Endothelial cell of umbilical vein (primary cell): ENCODE results near the gene CBX5. TPM values are rescaled to one million over a fixed set of nuclear protein-coding genes. Genes with fewer than 3 reads are reported as not detected.

ENCODE experiments used
- BruUV-seq: library from RNA; stranded (reverse); fragments of 400-500 nt; replicated peaks from 2 replicates; lab custom pipeline; 2021; lab: Mats Ljungman, UMichigan
- CTCF ChIA-PET: fragments of 300-600, 350-600 bp; sonication (Branson Sonifier 250); formaldehyde crosslinking; loops from one replicate; lab custom pipeline; 2021; ENCODE audit warnings: antibody characterized with exemption, inconsistent platforms; lab: Charles Lee
- POLR2A ChIA-PET: fragments of 300-600, 350-600 bp; sonication (Branson Sonifier 250); formaldehyde crosslinking; loops from one replicate; lab custom pipeline; 2021; ENCODE audit warnings: antibody characterized with exemption, inconsistent platforms; lab: Charles Lee
- DNase-seq: peaks from one replicate; pipeline ENCODE4 v3.0.0-alpha.2; 2011; ENCODE audit warnings: low read depth, low spot score
- FAIRE-seq: peaks from 2 replicates; lab custom pipeline; 2011; peaks lifted over from hg19 to GRCh38; lab: Jason Lieb, UNC
- H2AFZ ChIP-seq: 2 replicates; pipeline ENCODE4 v1.6.0; 2012; ENCODE audit warnings: low read depth, low read length, control low read depth, inconsistent platforms
- H3K27ac ChIP-seq: 2 replicates; pipeline ENCODE4 v1.5.1; 2011; ENCODE audit warnings: low read depth, mild to moderate bottlenecking, control low read depth, low read length, moderate library complexity; ENCODE audit not compliant: insufficient read depth
- H3K27me3 ChIP-seq, 2 experiments: 2 replicates each; pipeline versions ENCODE4 v1.6.0 to v1.6.1; 2011; ENCODE audit warnings: low read length in 2 of 2, mixed read lengths in 1 of 2; ENCODE audit not compliant: control insufficient read depth in 2 of 2, insufficient read depth in 2 of 2
- H3K36me3 ChIP-seq, 2 experiments: 2 replicates in 1 of 2; 3 replicates in 1 of 2; pipeline ENCODE4 v1.5.1; 2011; ENCODE audit warnings: low read length in 2 of 2, mild to moderate bottlenecking in 1 of 2, moderate library complexity in 1 of 2; ENCODE audit not compliant: control insufficient read depth in 2 of 2, insufficient read depth in 2 of 2; ENCODE audit errors: extremely low read depth in 1 of 2
- H3K4me1 ChIP-seq: 3 replicates; pipeline ENCODE4 v1.5.1; 2011; ENCODE audit warnings: mild to moderate bottlenecking, low read length; ENCODE audit not compliant: control insufficient read depth, insufficient read depth; ENCODE audit errors: extremely low read depth
- H3K4me2 ChIP-seq: 2 replicates; pipeline ENCODE4 v1.6.1; 2011; ENCODE audit warnings: low read length, control low read depth, mixed read lengths; ENCODE audit not compliant: insufficient read depth
- H3K4me3 ChIP-seq, 3 experiments: fragments of 200-600 bp in 1 of 3; sonication (generic), shearing (Covaris generic) in 1 of 3; replicated peaks in 1 of 3; 2 replicates each; pipeline ENCODE4 v1.5.1; 2011 to 2016; ENCODE audit warnings: control low read depth in 3 of 3, low read length in 3 of 3, mild to moderate bottlenecking in 2 of 3, inconsistent platforms in 1 of 3, low read depth in 1 of 3, moderate library complexity in 1 of 3; ENCODE audit not compliant: insufficient read depth in 1 of 3
- H3K79me2 ChIP-seq: 2 replicates; pipeline ENCODE4 v1.6.0; 2012; ENCODE audit warnings: low read length, inconsistent platforms; ENCODE audit not compliant: control insufficient read depth, insufficient read depth
- H3K9ac ChIP-seq: replicated peaks from 2 replicates; pipeline ENCODE3; 2011; ENCODE audit warnings: low read length, control low read depth; ENCODE audit not compliant: insufficient read depth; ENCODE audit errors: extremely low read depth
- H3K9me1 ChIP-seq: replicated peaks from 3 replicates; pipeline ENCODE4 v1.6.0; 2011; ENCODE audit warnings: mild to moderate bottlenecking, low read length; ENCODE audit not compliant: control insufficient read depth, insufficient read depth; ENCODE audit errors: extremely low read depth
- H3K9me3 ChIP-seq: replicated peaks from 2 replicates; pipeline ENCODE4 v1.5.1; 2012; ENCODE audit warnings: low read length, inconsistent platforms; ENCODE audit not compliant: control insufficient read depth, insufficient read depth
- H4K20me1 ChIP-seq: replicated peaks from 2 replicates; pipeline ENCODE3; 2011; ENCODE audit warnings: mild to moderate bottlenecking, low read length; ENCODE audit not compliant: control insufficient read depth, insufficient read depth; ENCODE audit errors: extremely low read depth
- CTCF ChIP-seq, 2 donors: IDR thresholded peaks; 1 replicate in 1 of 2; 2 replicates in 1 of 2; pipeline ENCODE4 v1.5.1; 2011; ENCODE audit warnings: low read length in 2 of 2, mild to moderate bottlenecking in 2 of 2, moderate library complexity in 2 of 2, control low read depth in 1 of 2, inconsistent platforms in 1 of 2, low read depth in 1 of 2; ENCODE audit not compliant: insufficient read depth in 1 of 2; ENCODE audit errors: extremely low read depth in 1 of 2
- EZH2 ChIP-seq: IDR thresholded peaks from 2 replicates; pipeline ENCODE4 v1.6.1; 2012; ENCODE audit warnings: borderline replicate concordance, low read depth, mild to moderate bottlenecking, moderate library complexity, low read length, inconsistent platforms; ENCODE audit not compliant: severe bottlenecking
- FOS ChIP-seq: IDR thresholded peaks from 2 replicates; pipeline ENCODE4 v1.6.1; 2011; ENCODE audit warnings: mild to moderate bottlenecking, low read length, moderate library complexity, borderline replicate concordance; ENCODE audit not compliant: insufficient read depth
- GATA2 ChIP-seq: IDR thresholded peaks from 2 replicates; pipeline ENCODE4 v1.7.0; 2011; ENCODE audit warnings: low read depth, mild to moderate bottlenecking, moderate library complexity, mixed read lengths, low read length; ENCODE audit not compliant: insufficient read length, insufficient read depth
- JUN ChIP-seq: IDR thresholded peaks from 2 replicates; pipeline ENCODE4 v1.6.1; 2011; ENCODE audit warnings: borderline replicate concordance, low read depth; ENCODE audit not compliant: insufficient read length, insufficient read depth
- MAX ChIP-seq: IDR thresholded peaks from 2 replicates; pipeline ENCODE4 v1.6.1; 2011; ENCODE audit not compliant: insufficient read depth, insufficient read length
- MYC ChIP-seq: IDR thresholded peaks from one replicate; pipeline ENCODE4 v1.6.1; 2011; ENCODE audit warnings: mild to moderate bottlenecking, low read depth, low read length
- POLR2A ChIP-seq: IDR thresholded peaks from 2 replicates; pipeline ENCODE4 v1.6.1; 2012; ENCODE audit warnings: low read depth, mild to moderate bottlenecking, control low read depth, low read length
- POLR2AphosphoS5 ChIP-seq: IDR thresholded peaks from 2 replicates; pipeline ENCODE4 v1.6.1; 2012; ENCODE audit warnings: low read depth, mild to moderate bottlenecking, control low read depth, low read length, moderate library complexity; ENCODE audit not compliant: insufficient read depth
- dilution Hi-C: fragments of 300-500 bp; cut with MboI; formaldehyde crosslinking; loops from one replicate; pipeline ENCODE4 v1.15.0; 2019; ENCODE audit warnings: low sequenced_read_pairs; ENCODE audit not compliant: extremely low pct_ligation_motif_present
- intact Hi-C: fragments of 100-400 bp; cut with micrococcal nuclease; formaldehyde crosslinking; loops from one replicate; pipeline ENCODE4 v1.10.0; 2022
- polyA plus RNA-seq, 4 experiments: library from polyadenylated mRNA; depleted of rRNA in 3 of 4; stranded (reverse) in 3 of 4; unstranded in 1 of 4; fragments of >200 nt; gene quantifications; 2 replicates each; pipeline versions ENCODE4 v1.2.1 to v1.2.3, GENCODE V29; 2011 to 2012; ENCODE audit warnings: missing spikeins in 1 of 4
- total RNA-seq: library from RNA; stranded (reverse); gene quantifications from 2 replicates; pipeline ENCODE4 v1.2.3, GENCODE V29; 2021

Gene CBX5
- total and polyA plus RNA-seq, 2 donors (not counting 3 experiments of a cell fraction or from before 2014, with no cell fraction given), result 22.8 to 111 TPM

GRCh38 chr12:54193434-54193833, 86.5 kb downstream of the CBX5 start:
- dilution Hi-C loops, result no loop called here
- H3K36me3 ChIP-seq, result no peaks in the 10 kb centered on the region
- H3K79me2 ChIP-seq, result no peaks in the 10 kb centered on the region
- H3K4me1 ChIP-seq, result no peaks in the 10 kb centered on the region
- H3K4me3 ChIP-seq, result no peak overlapping the region
- no peaks in the 10 kb centered on the region for H4K20me1 ChIP-seq
- POLR2A ChIA-PET, result no interaction called here
- no peak overlapping the region for H3K27ac ChIP-seq
- DNase-seq (no peak), FAIRE-seq (no peak)
- no peak overlapping the region for H3K9ac ChIP-seq
- no peak overlapping the region for H3K4me2 ChIP-seq
- H3K9me3 ChIP-seq, result no peaks in the 10 kb centered on the region
- CTCF ChIA-PET, result interaction anchor here (2.4 to 15.7 kb wide), 5 partner anchors 7 to 402 kb away, joined by 6 to 616 read pairs (median 101); partner anchors contain the start of genes HOXC5 and HOXC8
- TF ChIP-seq POLR2A, result no peak
- no peak for TF ChIP-seq EZH2
- no peak for TF ChIP-seq POLR2AphosphoS5
- no peak for TF ChIP-seq JUN
- no peak for TF ChIP-seq FOS
- H3K9me1 ChIP-seq, result no peaks in the 10 kb centered on the region
- H2AFZ ChIP-seq, result no peak overlapping the region
- BruUV-seq, result no TSS peak
- H3K27me3 ChIP-seq, result peaks cover 36% of the 10 kb centered on the region in 2 experiments
- intact Hi-C loops, result no loop called here

GRCh38 chr12:54191550-54192022, 88.3 kb downstream of the CBX5 start:
- Histone ChIP-seq H3K9me1 (no peaks in the 10 kb centered on the region), H3K9ac (no peak overlapping the region), H3K79me2 (no peaks in the 10 kb centered on the region), H4K20me1 (no peaks in the 10 kb centered on the region), H3K9me3 (no peaks in the 10 kb centered on the region), H2AFZ (no peak overlapping the region), H3K4me3 (no peak overlapping the region), H3K27me3 (peaks cover 30 to 33% of the 10 kb centered on the region in 2 experiments), H3K4me1 (no peaks in the 10 kb centered on the region), H3K36me3 (no peaks in the 10 kb centered on the region), H3K4me2 (no peak overlapping the region), H3K27ac (no peak overlapping the region)
- ChIA-PET CTCF (interaction anchor here (0.6 to 15.7 kb wide), 29 partner anchors 8 to 640 kb away, joined by 3 to 616 read pairs (median 4); partner anchors contain the start of genes HOXC10, HOXC5 and HOXC8), POLR2A (interaction anchor here (0.6 kb wide), 1 partner anchor 221 kb away, joined by 4 read pairs; no protein-coding TSS in a partner anchor)
- FAIRE-seq (peak; percentile 92), DNase-seq (peak; percentile 75)
- TF ChIP-seq GATA2 (no peak), FOS (no peak), JUN (no peak), MAX (no peak), CTCF (IDR thresholded peaks at IDR 0.05; ENCODE audit: extremely low read depth in 1 of 2, insufficient read depth in 1 of 2, low read depth in 1 of 2, low read length in 2 of 2) (peak; percentile 75 to 94), POLR2AphosphoS5 (no peak), MYC (no peak), EZH2 (no peak)
- intact Hi-C loops, result loop anchor here (1.0 kb wide), 2 partner anchors 159 to 185 kb away; no protein-coding TSS in a partner anchor
- no TSS peak for BruUV-seq
- dilution Hi-C loops, result no loop called here
